Stimulated activated CD4-positive, alpha-beta T cell treated with anti-CD3 and anti-CD28 coated beads, Interleukin-15, amount 100 ng/mL, for 24 hours (primary cell): ENCODE measurements around the gene CDHR5.
"Not testable (repeated sequence)": the region's sequence is repeated elsewhere in the genome, so short reads cannot be mapped to it uniquely, and the experiment has no call there.

Experiments used
- DNase-seq: peaks from one replicate; pipeline ENCODE4 v3.0.0-alpha.2; 2020

The CDHR5 gene

GRCh38 chr11:624705-625635, at the start of gene CDHR5:
CDHR5 (minus strand) TSS chr11:624955; CDS start chr11:624902, 53 bp downstream.
- no peak for DNase-seq

- DNase-seq, result no peak
These were observed 49.7 kb upstream of the CDHR5 start for GRCh38 chr11:674406-674805.

- no peak for DNase-seq
These were observed 49.1 kb upstream of the CDHR5 start for GRCh38 chr11:673866-674265.

GRCh38 chr11:665704-666281, 41.0 kb upstream of the CDHR5 start:
- DNase-seq, result no peak

GRCh38 chr11:665062-665703, 40.4 kb upstream of the CDHR5 start:
- DNase-seq, result no peak

GRCh38 chr11:662689-663274, 38.0 kb upstream of the CDHR5 start:
- peak; percentile 52 for DNase-seq

- no peak for DNase-seq
These were observed 36.1 kb upstream of the CDHR5 start for GRCh38 chr11:660681-661444.

- DNase-seq, result no peak
These were observed 35.5 kb upstream of the CDHR5 start for GRCh38 chr11:660281-660680.

- DNase-seq, result no peak
These were observed 34.9 kb upstream of the CDHR5 start for GRCh38 chr11:659532-660085.

GRCh38 chr11:657691-658126, 33.0 kb upstream of the CDHR5 start:
- DNase-seq, result no peak

GRCh38 chr11:656866-657265, 32.1 kb upstream of the CDHR5 start:
- DNase-seq, result no peak

- DNase-seq, result no peak
These were observed 31.7 kb upstream of the CDHR5 start for GRCh38 chr11:656426-656825.

GRCh38 chr11:655036-655726, 30.4 kb upstream of the CDHR5 start:
- no peak for DNase-seq

GRCh38 chr11:654444-654843, 29.7 kb upstream of the CDHR5 start:
- not testable (repeated sequence) for DNase-seq

GRCh38 chr11:653837-654236, 29.1 kb upstream of the CDHR5 start:
- DNase-seq, result no peak

- not testable (repeated sequence) for DNase-seq
These were observed 28.4 kb upstream of the CDHR5 start for GRCh38 chr11:653136-653535.

- no peak for DNase-seq
These were observed 25.7 kb upstream of the CDHR5 start for GRCh38 chr11:650482-650881.

GRCh38 chr11:647672-648158, 23.0 kb upstream of the CDHR5 start:
- DNase-seq, result not testable (repeated sequence)

- no peak for DNase-seq
These were observed 21.5 kb upstream of the CDHR5 start for GRCh38 chr11:646214-646613.

- no peak for DNase-seq
These were observed 20.8 kb upstream of the CDHR5 start for GRCh38 chr11:645536-645935.
